SK-N-SH (cell line): Measurements from ENCODE around the gene APBA2. TPM values are rescaled to one million over a fixed set of nuclear protein-coding genes. Genes with fewer than 3 reads are reported as not detected.

Experiments used
- CTCF ChIA-PET: fragments of 300-600, 350-600 bp; formaldehyde crosslinking; extraction: SDS; loops from one replicate; lab custom pipeline; 2021; lab: Yijun Ruan, JAX
- POLR2A ChIA-PET: fragments of 350-600 bp; sonication (Branson Sonifier 250); formaldehyde crosslinking; extraction: SDS; loops from one replicate; lab custom pipeline; 2020; ENCODE audit warnings: antibody characterized with exemption, inconsistent platforms; lab: Yijun Ruan, JAX
- DNase-seq: peaks from one replicate; pipeline ENCODE4 v3.0.0; 2012
- H2AFZ ChIP-seq: fragments of 200-600 bp; sonication (generic); 2 replicates; pipeline ENCODE4 v1.8.1; 2016; ENCODE audit warnings: antibody characterized with exemption, mild to moderate bottlenecking, low read depth
- H3F3A ChIP-seq: fragments of 200-600 bp; sonication (generic); replicated peaks from 2 replicates; pipeline ENCODE3; 2016; ENCODE audit warnings: antibody characterized with exemption, mild to moderate bottlenecking; ENCODE audit not compliant: insufficient read depth
- H3K27ac ChIP-seq, 2 experiments: fragments of 200-500 bp in 1 of 2; fragments of 200-600 bp in 1 of 2; sonication (Bioruptor generic) in 1 of 2; sonication (generic), shearing (Covaris generic) in 1 of 2; 2 replicates each; pipeline versions ENCODE4 v1.5.1 to v1.6.1; 2014 to 2016; ENCODE audit warnings: low read depth in 2 of 2, inconsistent platforms in 1 of 2, low read length in 1 of 2, mild to moderate bottlenecking in 1 of 2, mixed read lengths in 1 of 2
- H3K27me3 ChIP-seq: fragments of 200-600 bp; sonication (generic), shearing (Covaris generic); 2 replicates; pipeline ENCODE4 v1.6.1; 2016; ENCODE audit warnings: mixed run types; ENCODE audit not compliant: insufficient read depth
- H3K36me3 ChIP-seq, 2 experiments: fragments of 200-500 bp in 1 of 2; fragments of 200-600 bp in 1 of 2; sonication (Bioruptor generic) in 1 of 2; sonication (generic) in 1 of 2; replicated peaks in 1 of 2; 2 replicates each; pipeline versions ENCODE3 to v1.5.1; 2014 to 2016; ENCODE audit warnings: low read length in 1 of 2, mild to moderate bottlenecking in 1 of 2; ENCODE audit not compliant: insufficient read depth in 2 of 2, control insufficient read depth in 1 of 2
- H3K4me1 ChIP-seq, 2 experiments: fragments of 200-500 bp in 1 of 2; fragments of 200-600 bp in 1 of 2; sonication (Bioruptor generic) in 1 of 2; sonication (generic), shearing (Covaris generic) in 1 of 2; 2 replicates each; pipeline versions ENCODE4 v1.5.1 to v1.6.1; 2014 to 2016; ENCODE audit warnings: low read depth in 1 of 2, low read length in 1 of 2, mixed run types in 1 of 2; ENCODE audit not compliant: insufficient read depth in 2 of 2, control insufficient read depth in 1 of 2
- H3K4me2 ChIP-seq: fragments of 200-600 bp; sonication (generic), shearing (Covaris generic); 2 replicates; pipeline ENCODE4 v1.6.1; 2017; ENCODE audit warnings: mixed run types
- H3K4me3 ChIP-seq, 2 experiments: fragments of 200-500 bp in 1 of 2; fragments of 200-600 bp in 1 of 2; sonication (Bioruptor generic) in 1 of 2; sonication (generic), shearing (Covaris generic) in 1 of 2; 2 replicates each; pipeline versions ENCODE4 v1.5.1 to v1.8.1; 2014 to 2016; ENCODE audit warnings: low read depth in 2 of 2, inconsistent platforms in 1 of 2, low read length in 1 of 2, mild to moderate bottlenecking in 1 of 2, mixed read lengths in 1 of 2, moderate library complexity in 1 of 2
- H3K79me2 ChIP-seq: fragments of 200-600 bp; sonication (generic); 2 replicates; pipeline ENCODE4 v1.8.1; 2017; ENCODE audit warnings: mild to moderate bottlenecking; ENCODE audit not compliant: insufficient read depth
- H3K9ac ChIP-seq: fragments of 200-600 bp; sonication (generic); 2 replicates; pipeline ENCODE4 v1.6.1; 2017; ENCODE audit warnings: mixed run types
- H3K9me2 ChIP-seq: fragments of 200-600 bp; sonication (generic); 2 replicates; pipeline ENCODE4 v1.6.1; 2017; ENCODE audit warnings: mixed run types
- H3K9me3 ChIP-seq: fragments of 200-600 bp; sonication (generic); 2 replicates; pipeline ENCODE4 v1.6.1; 2017; ENCODE audit warnings: mixed run types, mild to moderate bottlenecking, moderate library complexity
- H4K20me1 ChIP-seq: fragments of 200-600 bp; sonication (generic); 2 replicates; pipeline ENCODE4 v1.6.1; 2017; ENCODE audit warnings: mild to moderate bottlenecking, mixed run types; ENCODE audit not compliant: insufficient read depth
- EZH2phosphoT487 ChIP-seq: fragments of 200-600 bp; sonication (generic); IDR thresholded peaks from 2 replicates; pipeline ENCODE4 v1.6.1; 2017; ENCODE audit warnings: low read depth, mixed run types, mild to moderate bottlenecking, antibody characterized with exemption, moderate library complexity, borderline replicate concordance
- POLR2AphosphoS5 ChIP-seq: IDR thresholded peaks from 2 replicates; pipeline ENCODE4 v1.6.1; 2012; ENCODE audit warnings: low read depth, low read length
- REST ChIP-seq: IDR thresholded peaks from 2 replicates; pipeline ENCODE4 v1.6.1; 2012; ENCODE audit warnings: mild to moderate bottlenecking, low read depth, low read length, moderate library complexity
- TCF12 ChIP-seq: IDR thresholded peaks from 2 replicates; pipeline ENCODE4 v1.4.0; 2012
- YY1 ChIP-seq: IDR thresholded peaks from 2 replicates; pipeline ENCODE4 v1.4.0; 2012; ENCODE audit warnings: low read depth, mild to moderate bottlenecking
- WGBS: methylation state at CpG from one replicate; pipeline ENCODE4 v1.1.6; 2017; ENCODE audit warnings: low lambda C conversion rate; 5-methylcytosine and 5-hydroxymethylcytosine counted together
- polyA plus RNA-seq, 3 experiments: library from polyadenylated mRNA; depleted of rRNA; stranded (reverse); fragments of >200 nt; gene quantifications; 2 replicates each; pipeline ENCODE4 v1.2.3, GENCODE V29; 2012

The APBA2 gene
- polyA plus RNA-seq, 1 of the 3 experiments (the other 2 are of a cell fraction): 12.7 TPM

- no peak for TF ChIP-seq EZH2phosphoT487
These were observed 50.7 kb downstream of the APBA2 start (continued) for GRCh38 chr15:28936481-28936881.

GRCh38 chr15:28937271-28937670, 51.5 kb downstream of the APBA2 start:
- Histone ChIP-seq H3K9me3 (no peaks in the 10 kb centered on the region), H3K36me3 (no peaks in the 10 kb centered on the region), H3K4me1 (peaks cover 0 to 24% of the 10 kb centered on the region in 2 experiments; a peak in 1 of 4 replicates), H3K27me3 (no peaks in the 10 kb centered on the region), H3K4me3 (no peak overlapping the region), H3F3A (no peaks in the 10 kb centered on the region), H3K9ac (no peak overlapping the region), H3K4me2 (no peak overlapping the region), H4K20me1 (no peaks in the 10 kb centered on the region), H3K79me2 (no peaks in the 10 kb centered on the region), H2AFZ (no peak overlapping the region), H3K9me2 (no peaks in the 10 kb centered on the region), H3K27ac (no peak overlapping the region)
- WGBS: 71% methylated on average over 2 of the region's 8 CpGs
- no peak for DNase-seq
- CTCF ChIA-PET: interaction anchor here (0.9 kb wide), 1 partner anchor 25 kb away, joined by 3 read pairs; no protein-coding TSS in a partner anchor
- POLR2A ChIA-PET: no interaction called here
- no peak for TF ChIP-seq REST

- Histone ChIP-seq H3K36me3 (no peaks in the 10 kb centered on the region), H3K4me2 (no peak overlapping the region), H3K4me1 (no peaks in the 10 kb centered on the region), H3K9me2 (no peaks in the 10 kb centered on the region), H3K9ac (no peak overlapping the region), H4K20me1 (no peaks in the 10 kb centered on the region), H3K27me3 (no peaks in the 10 kb centered on the region), H3K27ac (no peak overlapping the region), H2AFZ (no peak overlapping the region), H3K4me3 (no peak overlapping the region), H3K79me2 (no peaks in the 10 kb centered on the region), H3K9me3 (no peaks in the 10 kb centered on the region), H3F3A (no peaks in the 10 kb centered on the region)
- CTCF ChIA-PET: interaction anchor here (1.0 kb wide), 1 partner anchor 21 kb away, joined by 3 read pairs; no protein-coding TSS in a partner anchor
- POLR2A ChIA-PET: no interaction called here
- no peak for DNase-seq
- WGBS: 92% methylated on average over 10 of the region's 10 CpGs
- no peak for TF ChIP-seq YY1
- TF ChIP-seq, all 33 proteins: peak for 0
These were observed 56.3 kb downstream of the APBA2 start for GRCh38 chr15:28942046-28942445.

- no peak overlapping the region for H2AFZ ChIP-seq
- no peaks in the 10 kb centered on the region for H3K4me1 ChIP-seq
- H3K27ac ChIP-seq: no peak overlapping the region
- no peaks in the 10 kb centered on the region for H4K20me1 ChIP-seq
- no peak overlapping the region for H3K9ac ChIP-seq
- H3K79me2 ChIP-seq: no peaks in the 10 kb centered on the region
- no peaks in the 10 kb centered on the region for H3K9me3 ChIP-seq
- H3K4me2 ChIP-seq: no peak overlapping the region
- no peaks in the 10 kb centered on the region for H3F3A ChIP-seq
- no peaks in the 10 kb centered on the region for H3K36me3 ChIP-seq
- TF ChIP-seq POLR2AphosphoS5 (no peak), TCF12 (no peak)
- no peaks in the 10 kb centered on the region for H3K9me2 ChIP-seq
- H3K27me3 ChIP-seq: no peaks in the 10 kb centered on the region
- H3K4me3 ChIP-seq: no peak overlapping the region
- ChIA-PET POLR2A (no interaction called here), CTCF (interaction anchor here (1.0 kb wide), 2 partner anchors 9 to 21 kb away, joined by 3 to 4 read pairs; no protein-coding TSS in a partner anchor)
- DNase-seq: no peak
- 91% methylated on average over 13 of the region's 15 CpGs for WGBS
These were observed 56.8 kb downstream of the APBA2 start for GRCh38 chr15:28942571-28942970.
